ENCODE data around the gene SLC25A33. TPM values are rescaled to one million over a fixed set of nuclear protein-coding genes. Genes with fewer than 3 reads are reported as not detected.
A peak's percentile ranks its signal among the peaks of the same experiment; 100 is the strongest.

The SLC25A33 gene
- total RNA-seq, 1 experiment from 2014 or later: 14.1 TPM

DNA sequence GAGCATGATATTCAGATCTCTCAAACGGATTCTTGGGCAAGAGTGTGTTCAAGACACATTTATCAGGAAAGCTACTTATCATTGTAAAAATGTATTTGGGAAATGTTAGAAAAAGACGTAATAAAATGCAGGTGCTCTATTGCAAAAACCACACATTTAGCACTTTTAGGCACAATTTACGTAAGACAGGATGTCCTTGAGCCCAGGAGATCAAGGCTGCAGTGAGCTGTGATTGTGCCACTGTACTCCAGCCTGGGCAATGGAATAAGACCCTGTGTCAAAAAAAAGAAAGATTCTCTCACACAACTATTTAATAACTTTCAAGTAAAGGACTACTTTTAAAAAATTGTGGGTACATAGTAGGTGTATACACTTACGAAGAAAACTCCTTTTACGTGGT lies 18.4 kb downstream of the SLC25A33 start:
- Histone ChIP-seq H3K36me3 (ENCODE audit: insufficient read depth, low read length, poor library complexity, severe bottlenecking) (peaks cover 27% of the 10 kb centered on the region), H3K9me3 (ENCODE audit: low read depth, low read length, poor library complexity, severe bottlenecking) (no peaks in the 10 kb centered on the region), H3K27me3 (replicated peaks; ENCODE audit: insufficient read depth, low read depth, low read length, poor library complexity) (no peaks in the 10 kb centered on the region), H3K4me3 (ENCODE audit: low read depth, low read length, poor library complexity, severe bottlenecking) (no peak overlapping the region), H3K27ac (ENCODE audit: low read depth, low read length, poor library complexity, severe bottlenecking) (no peak overlapping the region), H3K4me1 (ENCODE audit: insufficient read depth, low read length, poor library complexity, severe bottlenecking) (peaks cover 40% of the 10 kb centered on the region)
- ChIA-PET POLR2A (ENCODE audit: low non-redundant PET) (no interaction called here), CTCF (no interaction called here)
- TF ChIP-seq, protein P1, sequence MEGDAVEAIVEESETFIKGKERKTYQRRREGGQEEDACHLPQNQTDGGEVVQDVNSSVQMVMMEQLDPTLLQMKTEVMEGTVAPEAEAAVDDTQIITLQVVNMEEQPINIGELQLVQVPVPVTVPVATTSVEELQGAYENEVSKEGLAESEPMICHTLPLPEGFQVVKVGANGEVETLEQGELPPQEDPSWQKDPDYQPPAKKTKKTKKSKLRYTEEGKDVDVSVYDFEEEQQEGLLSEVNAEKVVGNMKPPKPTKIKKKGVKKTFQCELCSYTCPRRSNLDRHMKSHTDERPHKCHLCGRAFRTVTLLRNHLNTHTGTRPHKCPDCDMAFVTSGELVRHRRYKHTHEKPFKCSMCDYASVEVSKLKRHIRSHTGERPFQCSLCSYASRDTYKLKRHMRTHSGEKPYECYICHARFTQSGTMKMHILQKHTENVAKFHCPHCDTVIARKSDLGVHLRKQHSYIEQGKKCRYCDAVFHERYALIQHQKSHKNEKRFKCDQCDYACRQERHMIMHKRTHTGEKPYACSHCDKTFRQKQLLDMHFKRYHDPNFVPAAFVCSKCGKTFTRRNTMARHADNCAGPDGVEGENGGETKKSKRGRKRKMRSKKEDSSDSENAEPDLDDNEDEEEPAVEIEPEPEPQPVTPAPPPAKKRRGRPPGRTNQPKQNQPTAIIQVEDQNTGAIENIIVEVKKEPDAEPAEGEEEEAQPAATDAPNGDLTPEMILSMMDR (conservative IDR thresholded peaks at IDR 0.05; ENCODE audit: low read depth, low read length): no peak
- TF ChIP-seq EZH2 (IDR thresholded peaks at IDR 0.05; ENCODE audit: borderline replicate concordance, low read depth, low read length, poor library complexity, severe bottlenecking): no peak
- no peak for DNase-seq (ENCODE audit: low spot score)
- intact Hi-C loops (cut with micrococcal nuclease; ENCODE audit: unreplicated experiment): no loop called here
- no TSS peak for BruUV-seq (replicated peaks)

DNA sequence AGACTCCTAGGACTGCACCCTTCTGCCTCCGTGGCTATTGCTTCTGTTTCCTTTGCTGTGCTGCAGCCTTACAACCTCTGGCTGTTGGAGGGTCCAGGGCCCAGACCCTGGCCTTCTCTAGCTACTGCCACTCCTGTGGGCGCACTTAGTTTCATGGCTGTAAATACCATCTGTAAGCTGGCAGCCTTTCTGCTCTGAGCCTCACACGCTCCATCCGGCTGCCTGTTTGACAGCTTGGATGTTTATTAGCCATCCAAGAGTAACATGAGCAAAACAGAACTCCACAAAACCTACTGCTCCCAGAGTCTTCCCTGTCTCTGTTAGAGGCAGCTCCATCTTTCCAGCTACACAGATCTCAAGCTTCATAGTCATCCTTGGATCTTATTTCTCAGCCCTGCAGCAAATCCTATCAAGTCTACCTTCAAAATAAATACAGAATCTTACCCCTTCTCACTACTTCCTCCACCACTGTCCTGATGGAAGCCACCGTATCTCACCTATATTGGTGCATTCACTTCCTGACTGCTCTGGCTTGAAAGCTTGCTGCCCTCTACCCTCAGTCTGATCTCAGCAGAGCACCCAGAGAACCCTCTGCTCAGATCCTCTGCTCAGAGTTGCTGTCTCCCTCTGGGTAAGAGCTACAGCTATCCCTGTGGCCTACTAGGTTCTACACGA lies 19.1 kb downstream of the SLC25A33 start:
- H3K27ac ChIP-seq (ENCODE audit: low read depth, low read length, poor library complexity, severe bottlenecking): peak overlapping the region; percentile 69
- H3K4me1 ChIP-seq (ENCODE audit: insufficient read depth, low read length, poor library complexity, severe bottlenecking): peaks cover 40% of the 10 kb centered on the region
- no peaks in the 10 kb centered on the region for H3K27me3 ChIP-seq (replicated peaks; ENCODE audit: insufficient read depth, low read depth, low read length, poor library complexity)
- no TSS peak for BruUV-seq (replicated peaks)
- TF ChIP-seq, protein P1 (conservative IDR thresholded peaks at IDR 0.05; ENCODE audit: low read depth, low read length): no peak
- no peak for TF ChIP-seq EZH2 (IDR thresholded peaks at IDR 0.05; ENCODE audit: borderline replicate concordance, low read depth, low read length, poor library complexity, severe bottlenecking)
- no peak for DNase-seq (ENCODE audit: low spot score)
- ChIA-PET CTCF (no interaction called here), POLR2A (ENCODE audit: low non-redundant PET) (no interaction called here)
- peaks cover 29% of the 10 kb centered on the region for H3K36me3 ChIP-seq (ENCODE audit: insufficient read depth, low read length, poor library complexity, severe bottlenecking)
- H3K4me3 ChIP-seq (ENCODE audit: low read depth, low read length, poor library complexity, severe bottlenecking): no peak overlapping the region
- intact Hi-C loops (cut with micrococcal nuclease; ENCODE audit: unreplicated experiment): no loop called here
- no peaks in the 10 kb centered on the region for H3K9me3 ChIP-seq (ENCODE audit: low read depth, low read length, poor library complexity, severe bottlenecking)

DNA sequence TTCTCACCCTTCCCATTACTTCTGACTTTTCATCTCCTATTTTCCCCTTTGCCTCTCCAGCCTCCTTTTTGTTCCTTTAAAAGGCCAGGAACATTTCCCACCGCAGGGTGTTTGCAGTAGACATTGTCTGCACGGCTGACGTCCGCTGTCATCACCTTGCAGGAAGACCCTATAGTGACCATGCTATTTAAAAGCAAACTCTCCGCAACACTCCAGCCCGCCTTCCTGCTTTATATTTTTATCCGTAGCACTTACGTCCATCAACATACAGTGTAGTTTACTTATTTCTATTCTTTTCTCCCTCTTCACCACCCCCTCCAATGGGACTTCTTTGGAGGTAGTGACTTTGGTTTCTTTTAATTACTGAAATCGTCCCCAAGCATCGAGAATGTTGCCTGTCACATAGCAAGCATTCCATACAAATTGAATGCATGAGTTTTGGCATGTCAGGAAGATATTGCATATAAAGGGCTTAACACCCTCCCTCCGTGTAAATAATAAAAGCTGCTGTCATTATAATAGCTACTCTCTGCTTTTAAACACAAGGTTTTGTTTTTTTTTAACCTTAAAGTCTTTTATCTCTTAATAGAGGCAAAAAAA lies 19.8 kb downstream of the SLC25A33 start:
- CTCF ChIA-PET: no interaction called here
- Histone ChIP-seq H3K27me3 (replicated peaks; ENCODE audit: insufficient read depth, low read depth, low read length, poor library complexity) (no peaks in the 10 kb centered on the region), H3K36me3 (ENCODE audit: insufficient read depth, low read length, poor library complexity, severe bottlenecking) (peaks cover 35% of the 10 kb centered on the region), H3K9me3 (ENCODE audit: low read depth, low read length, poor library complexity, severe bottlenecking) (no peaks in the 10 kb centered on the region), H3K4me3 (ENCODE audit: low read depth, low read length, poor library complexity, severe bottlenecking) (no peak overlapping the region), H3K27ac (ENCODE audit: low read depth, low read length, poor library complexity, severe bottlenecking) (peak overlapping the region; percentile 69), H3K4me1 (ENCODE audit: insufficient read depth, low read length, poor library complexity, severe bottlenecking) (peaks cover 40% of the 10 kb centered on the region)
- TF ChIP-seq, protein P1 (conservative IDR thresholded peaks at IDR 0.05; ENCODE audit: low read depth, low read length): no peak
- no peak for TF ChIP-seq EZH2 (IDR thresholded peaks at IDR 0.05; ENCODE audit: borderline replicate concordance, low read depth, low read length, poor library complexity, severe bottlenecking)
- peak; percentile 18 for DNase-seq (ENCODE audit: low spot score)
- no TSS peak for BruUV-seq (replicated peaks)
- intact Hi-C loops (cut with micrococcal nuclease; ENCODE audit: unreplicated experiment): no loop called here
- POLR2A ChIA-PET (ENCODE audit: low non-redundant PET): no interaction called here

All from A673 (cell line).